GM12878 (cell line): ENCODE results near the gene SLC45A3. TPM values are rescaled to one million over a fixed set of nuclear protein-coding genes. Genes with fewer than 3 reads are reported as not detected.

ENCODE experiments used
- ASH2L ChIP-seq: fragments of 300-600, 200-600 bp; sonication (generic); IDR thresholded peaks from 2 replicates; pipeline ENCODE4 v1.6.1; 2017; ENCODE audit warnings: low read depth, mild to moderate bottlenecking, borderline replicate concordance
- CBX3 ChIP-seq: fragments of 200-600 bp; sonication (generic); IDR thresholded peaks from 2 replicates; pipeline ENCODE4 v1.6.1; 2016; ENCODE audit warnings: low read depth, borderline replicate concordance
- CBX5 ChIP-seq: sonication (generic); IDR thresholded peaks from 2 replicates; pipeline ENCODE4 v1.6.1; 2016; ENCODE audit warnings: low read depth, moderate library complexity, mild to moderate bottlenecking, inconsistent platforms
- CHD4 ChIP-seq: fragments of 200-600 bp; sonication (generic); IDR thresholded peaks from 2 replicates; pipeline ENCODE4 v1.6.1; 2016; ENCODE audit warnings: mild to moderate bottlenecking
- EGR1 ChIP-seq, 2 experiments: IDR thresholded peaks; 1 replicate in 1 of 2; 2 replicates in 1 of 2; pipeline ENCODE4 v1.6.1; 2011 to 2012; ENCODE audit warnings: low read depth in 2 of 2, low read length in 2 of 2, borderline replicate concordance in 1 of 2, mild to moderate bottlenecking in 1 of 2, moderate library complexity in 1 of 2
- IKZF2 ChIP-seq, 2 experiments: fragments of 450-650 bp; IDR thresholded peaks; 2 replicates each; pipeline ENCODE4 v1.6.1; 2017; ENCODE audit warnings: mild to moderate bottlenecking in 2 of 2, moderate library complexity in 2 of 2
- MEF2B ChIP-seq: fragments of 450-650 bp; IDR thresholded peaks from 2 replicates; pipeline ENCODE4 v1.6.1; 2018; ENCODE audit warnings: mild to moderate bottlenecking, moderate library complexity; ENCODE audit not compliant: partially characterized antibody, poor library complexity, severe bottlenecking
- SMC3 ChIP-seq: IDR thresholded peaks from 2 replicates; pipeline ENCODE4 v1.6.1; 2011; ENCODE audit warnings: low read length, improper control_type of control experiment, borderline replicate concordance
- SREBF1 ChIP-seq: IDR thresholded peaks from 2 replicates; pipeline ENCODE4 v1.6.1; 2012; ENCODE audit warnings: mild to moderate bottlenecking, low read length
- polyA plus RNA-seq, 11 experiments: library from polyadenylated mRNA; depleted of rRNA in 4 of 11; unstranded in 6 of 11; stranded (reverse) in 5 of 11; fragments of >200 nt; fragmentation: Nextera tagmentation in 4 of 11; fragmentation: Illumina TruSeq in 1 of 11; extraction: Ambion mirVana in 4 of 11; extraction: Trizol in 1 of 11; gene quantifications; 1 replicate in 1 of 11; 2 replicates in 10 of 11; pipeline versions ENCODE4 v1.2.1 to v1.2.3, GENCODE V29; 2011 to 2016; ENCODE audit warnings: inconsistent platforms in 2 of 11, missing spikeins in 2 of 11, low read depth in 1 of 11
- total RNA-seq, 4 experiments: library from RNA; depleted of rRNA in 3 of 4; stranded (reverse); fragments of >200 nt in 3 of 4; fragmentation: Illumina TruSeq in 1 of 4; extraction: Trizol in 1 of 4; gene quantifications; 2 replicates each; pipeline versions ENCODE4 v1.2.1 to v1.2.3, GENCODE V29; 2013 to 2021
- TF ChIP-seq, protein P1 (sequence below): fragments of 150-350 bp; IDR thresholded peaks from 2 replicates; pipeline ENCODE4 v1.6.1; 2016; ENCODE audit warnings: low read depth, low read length
- TF ChIP-seq, protein P2 (sequence below): fragments of 450-650 bp; IDR thresholded peaks from 2 replicates; pipeline ENCODE4 v1.6.1; 2016; ENCODE audit warnings: mild to moderate bottlenecking
- TF ChIP-seq, protein P3 (sequence below): fragments of 450-650 bp; IDR thresholded peaks from 2 replicates; pipeline ENCODE4 v1.6.1; 2016; ENCODE audit warnings: mild to moderate bottlenecking
- TF ChIP-seq, protein P4 (sequence below): fragments of 450-650 bp; IDR thresholded peaks from 2 replicates; pipeline ENCODE4 v1.6.1; 2014; ENCODE audit warnings: mild to moderate bottlenecking
- TF ChIP-seq, protein P5 (sequence below): IDR thresholded peaks from 2 replicates; pipeline ENCODE4 v1.6.1; 2012; ENCODE audit warnings: low read depth, low read length, improper control_type of control experiment
- TF ChIP-seq, protein P6 (sequence below): IDR thresholded peaks from 2 replicates; pipeline ENCODE4 v1.6.1; 2011; ENCODE audit warnings: borderline replicate concordance, low read depth, mild to moderate bottlenecking, moderate library complexity, low read length; ENCODE audit not compliant: insufficient read depth, poor library complexity, severe bottlenecking

SLC45A3 gene
- total and polyA plus RNA-seq, 10 of the 15 experiments (the other 5 are each of a cell fraction or from before 2014, with no cell fraction given) = 0.26 to 10.3 (median 4.1) TPM

DNA sequence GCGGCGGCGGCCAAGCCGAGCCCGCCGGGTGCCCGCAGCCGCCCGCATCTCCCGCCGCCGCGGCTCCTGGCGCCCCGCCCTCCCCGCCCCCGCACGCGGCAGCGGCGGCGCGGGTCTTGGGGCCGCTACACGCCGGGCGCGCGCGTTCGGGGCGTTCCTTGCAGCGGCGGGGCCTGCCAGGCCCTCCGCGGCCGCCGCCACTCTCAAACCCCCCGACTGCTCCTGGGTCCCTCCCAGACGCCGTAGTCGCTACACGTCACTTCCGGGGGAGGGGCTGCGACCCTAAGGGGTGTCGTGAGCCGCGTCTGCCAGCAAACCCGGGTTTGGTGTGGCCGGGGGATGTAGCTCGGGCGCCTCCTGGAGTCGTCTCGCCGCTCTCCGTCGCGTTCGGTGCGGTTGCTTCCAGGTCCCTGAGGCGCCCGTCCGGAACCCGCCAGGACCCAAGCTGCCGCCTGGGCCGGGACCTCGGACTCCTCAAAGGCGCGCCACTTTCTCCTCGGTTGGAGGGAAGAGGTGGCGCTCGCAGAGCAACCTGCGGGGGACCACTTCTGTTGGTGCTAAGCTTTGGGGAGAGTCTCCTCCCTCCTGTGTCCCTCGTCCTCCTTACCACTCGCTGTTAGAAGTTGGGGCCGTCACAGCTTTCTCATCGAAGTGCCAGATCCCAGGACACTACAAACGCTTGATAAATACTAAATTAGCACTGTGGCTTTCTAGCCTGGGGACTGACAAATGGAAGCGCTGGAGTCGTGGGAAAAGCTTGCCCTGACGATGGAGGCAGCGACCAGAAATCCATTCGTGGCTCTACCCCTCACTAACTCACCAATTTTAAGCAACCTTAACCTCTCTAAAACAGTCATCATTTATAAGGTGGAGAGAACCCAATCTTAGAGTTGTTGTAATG, 48.3 kb downstream of the SLC45A3 start, which contains the start of gene ELK4 (continued):
- TF ChIP-seq, protein P1, sequence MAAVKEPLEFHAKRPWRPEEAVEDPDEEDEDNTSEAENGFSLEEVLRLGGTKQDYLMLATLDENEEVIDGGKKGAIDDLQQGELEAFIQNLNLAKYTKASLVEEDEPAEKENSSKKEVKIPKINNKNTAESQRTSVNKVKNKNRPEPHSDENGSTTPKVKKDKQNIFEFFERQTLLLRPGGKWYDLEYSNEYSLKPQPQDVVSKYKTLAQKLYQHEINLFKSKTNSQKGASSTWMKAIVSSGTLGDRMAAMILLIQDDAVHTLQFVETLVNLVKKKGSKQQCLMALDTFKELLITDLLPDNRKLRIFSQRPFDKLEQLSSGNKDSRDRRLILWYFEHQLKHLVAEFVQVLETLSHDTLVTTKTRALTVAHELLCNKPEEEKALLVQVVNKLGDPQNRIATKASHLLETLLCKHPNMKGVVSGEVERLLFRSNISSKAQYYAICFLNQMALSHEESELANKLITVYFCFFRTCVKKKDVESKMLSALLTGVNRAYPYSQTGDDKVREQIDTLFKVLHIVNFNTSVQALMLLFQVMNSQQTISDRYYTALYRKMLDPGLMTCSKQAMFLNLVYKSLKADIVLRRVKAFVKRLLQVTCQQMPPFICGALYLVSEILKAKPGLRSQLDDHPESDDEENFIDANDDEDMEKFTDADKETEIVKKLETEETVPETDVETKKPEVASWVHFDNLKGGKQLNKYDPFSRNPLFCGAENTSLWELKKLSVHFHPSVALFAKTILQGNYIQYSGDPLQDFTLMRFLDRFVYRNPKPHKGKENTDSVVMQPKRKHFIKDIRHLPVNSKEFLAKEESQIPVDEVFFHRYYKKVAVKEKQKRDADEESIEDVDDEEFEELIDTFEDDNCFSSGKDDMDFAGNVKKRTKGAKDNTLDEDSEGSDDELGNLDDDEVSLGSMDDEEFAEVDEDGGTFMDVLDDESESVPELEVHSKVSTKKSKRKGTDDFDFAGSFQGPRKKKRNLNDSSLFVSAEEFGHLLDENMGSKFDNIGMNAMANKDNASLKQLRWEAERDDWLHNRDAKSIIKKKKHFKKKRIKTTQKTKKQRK = no peak
- TF ChIP-seq, protein P2, sequence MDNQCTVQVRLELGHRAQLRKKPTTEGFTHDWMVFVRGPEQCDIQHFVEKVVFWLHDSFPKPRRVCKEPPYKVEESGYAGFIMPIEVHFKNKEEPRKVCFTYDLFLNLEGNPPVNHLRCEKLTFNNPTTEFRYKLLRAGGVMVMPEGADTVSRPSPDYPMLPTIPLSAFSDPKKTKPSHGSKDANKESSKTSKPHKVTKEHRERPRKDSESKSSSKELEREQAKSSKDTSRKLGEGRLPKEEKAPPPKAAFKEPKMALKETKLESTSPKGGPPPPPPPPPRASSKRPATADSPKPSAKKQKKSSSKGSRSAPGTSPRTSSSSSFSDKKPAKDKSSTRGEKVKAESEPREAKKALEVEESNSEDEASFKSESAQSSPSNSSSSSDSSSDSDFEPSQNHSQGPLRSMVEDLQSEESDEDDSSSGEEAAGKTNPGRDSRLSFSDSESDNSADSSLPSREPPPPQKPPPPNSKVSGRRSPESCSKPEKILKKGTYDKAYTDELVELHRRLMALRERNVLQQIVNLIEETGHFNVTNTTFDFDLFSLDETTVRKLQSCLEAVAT = peak; percentile 59; the same call in 1 of the 2 replicates
- TF ChIP-seq CHD4 (no peak), EGR1 (IDR thresholded peaks at IDR 0.05; ENCODE audit: borderline replicate concordance in 1 of 2, low read depth in 2 of 2, low read length in 2 of 2) (peak in 1 of 2 experiments; percentile 94; a peak in 2 of 3 replicates), ASH2L (no peak), CBX3 (no peak), MEF2B (peak; percentile 37), IKZF2 (IDR thresholded peaks at IDR 0.05) (peak; percentile 48 to 54; a peak in 3 of 4 replicates), SREBF1 (no peak), SMC3 (peak; percentile 94), CBX5 (0 out of 2 replicates have a peak, but pooled peaks have one; percentile 55)
- TF ChIP-seq, protein P3, sequence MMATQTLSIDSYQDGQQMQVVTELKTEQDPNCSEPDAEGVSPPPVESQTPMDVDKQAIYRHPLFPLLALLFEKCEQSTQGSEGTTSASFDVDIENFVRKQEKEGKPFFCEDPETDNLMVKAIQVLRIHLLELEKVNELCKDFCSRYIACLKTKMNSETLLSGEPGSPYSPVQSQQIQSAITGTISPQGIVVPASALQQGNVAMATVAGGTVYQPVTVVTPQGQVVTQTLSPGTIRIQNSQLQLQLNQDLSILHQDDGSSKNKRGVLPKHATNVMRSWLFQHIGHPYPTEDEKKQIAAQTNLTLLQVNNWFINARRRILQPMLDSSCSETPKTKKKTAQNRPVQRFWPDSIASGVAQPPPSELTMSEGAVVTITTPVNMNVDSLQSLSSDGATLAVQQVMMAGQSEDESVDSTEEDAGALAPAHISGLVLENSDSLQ = peak; percentile 75; the same call in 1 of the 2 replicates
- TF ChIP-seq, protein P4, sequence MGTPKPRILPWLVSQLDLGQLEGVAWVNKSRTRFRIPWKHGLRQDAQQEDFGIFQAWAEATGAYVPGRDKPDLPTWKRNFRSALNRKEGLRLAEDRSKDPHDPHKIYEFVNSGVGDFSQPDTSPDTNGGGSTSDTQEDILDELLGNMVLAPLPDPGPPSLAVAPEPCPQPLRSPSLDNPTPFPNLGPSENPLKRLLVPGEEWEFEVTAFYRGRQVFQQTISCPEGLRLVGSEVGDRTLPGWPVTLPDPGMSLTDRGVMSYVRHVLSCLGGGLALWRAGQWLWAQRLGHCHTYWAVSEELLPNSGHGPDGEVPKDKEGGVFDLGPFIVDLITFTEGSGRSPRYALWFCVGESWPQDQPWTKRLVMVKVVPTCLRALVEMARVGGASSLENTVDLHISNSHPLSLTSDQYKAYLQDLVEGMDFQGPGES = no peak
- TF ChIP-seq, protein P5, sequence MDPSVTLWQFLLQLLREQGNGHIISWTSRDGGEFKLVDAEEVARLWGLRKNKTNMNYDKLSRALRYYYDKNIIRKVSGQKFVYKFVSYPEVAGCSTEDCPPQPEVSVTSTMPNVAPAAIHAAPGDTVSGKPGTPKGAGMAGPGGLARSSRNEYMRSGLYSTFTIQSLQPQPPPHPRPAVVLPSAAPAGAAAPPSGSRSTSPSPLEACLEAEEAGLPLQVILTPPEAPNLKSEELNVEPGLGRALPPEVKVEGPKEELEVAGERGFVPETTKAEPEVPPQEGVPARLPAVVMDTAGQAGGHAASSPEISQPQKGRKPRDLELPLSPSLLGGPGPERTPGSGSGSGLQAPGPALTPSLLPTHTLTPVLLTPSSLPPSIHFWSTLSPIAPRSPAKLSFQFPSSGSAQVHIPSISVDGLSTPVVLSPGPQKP = peak; percentile 95
- TF ChIP-seq, protein P6, sequence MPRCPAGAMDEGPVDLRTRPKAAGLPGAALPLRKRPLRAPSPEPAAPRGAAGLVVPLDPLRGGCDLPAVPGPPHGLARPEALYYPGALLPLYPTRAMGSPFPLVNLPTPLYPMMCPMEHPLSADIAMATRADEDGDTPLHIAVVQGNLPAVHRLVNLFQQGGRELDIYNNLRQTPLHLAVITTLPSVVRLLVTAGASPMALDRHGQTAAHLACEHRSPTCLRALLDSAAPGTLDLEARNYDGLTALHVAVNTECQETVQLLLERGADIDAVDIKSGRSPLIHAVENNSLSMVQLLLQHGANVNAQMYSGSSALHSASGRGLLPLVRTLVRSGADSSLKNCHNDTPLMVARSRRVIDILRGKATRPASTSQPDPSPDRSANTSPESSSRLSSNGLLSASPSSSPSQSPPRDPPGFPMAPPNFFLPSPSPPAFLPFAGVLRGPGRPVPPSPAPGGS = no peak
